K562 (cell line): ENCODE results near the gene MARCHF7. TPM values are rescaled to one million over a fixed set of nuclear protein-coding genes. Genes with fewer than 3 reads are reported as not detected.

ENCODE experiments used
- C11orf30 ChIP-seq: fragments of 450-650 bp; IDR thresholded peaks from 2 replicates; pipeline ENCODE4 v1.6.1; 2016; ENCODE audit warnings: low read depth, mild to moderate bottlenecking
- CHD2 ChIP-seq: IDR thresholded peaks from 2 replicates; pipeline ENCODE4 v1.6.1; 2011; ENCODE audit warnings: low read depth, low read length
- FOXM1 ChIP-seq, 2 experiments: fragments of 450-650 bp in 1 of 2; sonication (generic) in 1 of 2; formaldehyde crosslinking in 1 of 2; IDR thresholded peaks; 2 replicates each; pipeline versions ENCODE4 v1.6.1 to v1.9.0; 2017 to 2022; ENCODE audit warnings: low read depth in 2 of 2, mild to moderate bottlenecking in 2 of 2, missing genetic modification reagents in 1 of 2, moderate library complexity in 1 of 2
- GTF2E2 ChIP-seq: fragments of 200-800 bp; sonication (Bioruptor generic); IDR thresholded peaks from 2 replicates; pipeline ENCODE4 v1.6.1; 2016; ENCODE audit warnings: missing genetic modification characterization, missing compliant biosample characterization
- MTA2 ChIP-seq: fragments of 450-650 bp; IDR thresholded peaks from 2 replicates; pipeline ENCODE4 v1.6.1; 2016; ENCODE audit warnings: low read depth
- NCOR1 ChIP-seq: fragments of 450-650 bp; IDR thresholded peaks from 2 replicates; pipeline ENCODE4 v1.6.1; 2016; ENCODE audit warnings: mild to moderate bottlenecking, moderate library complexity
- NR2C2 ChIP-seq, 2 experiments: fragments of 200-800 bp in 1 of 2; sonication (Bioruptor generic) in 1 of 2; sonication (generic) in 1 of 2; formaldehyde crosslinking in 1 of 2; IDR thresholded peaks; 2 replicates each; pipeline versions ENCODE4 v1.6.1 to v1.8.0; 2016 to 2022; ENCODE audit warnings: mild to moderate bottlenecking in 1 of 2, missing compliant biosample characterization in 1 of 2, missing genetic modification characterization in 1 of 2, missing genetic modification reagents in 1 of 2
- PHF20 ChIP-seq: fragments of 450-650 bp; IDR thresholded peaks from 2 replicates; pipeline ENCODE4 v1.6.1; 2018; ENCODE audit not compliant: partially characterized antibody
- PURB ChIP-seq: sonication (generic); formaldehyde crosslinking; IDR thresholded peaks from 2 replicates; pipeline ENCODE4 v1.9.0; 2021; ENCODE audit warnings: low read depth, mild to moderate bottlenecking, missing genetic modification reagents
- RB1 ChIP-seq: fragments of 450-650 bp; IDR thresholded peaks from 2 replicates; pipeline ENCODE4 v1.6.1; 2017; ENCODE audit warnings: low read depth, mild to moderate bottlenecking
- SMAD1 ChIP-seq: fragments of 150-350 bp; IDR thresholded peaks from 2 replicates; pipeline ENCODE4 v1.6.1; 2014; ENCODE audit warnings: low read length, low read depth; ENCODE audit not compliant: partially characterized antibody
- TAF15 ChIP-seq: fragments of 200-400 bp; formaldehyde crosslinking; IDR thresholded peaks from 2 replicates; pipeline ENCODE4 v1.6.1; 2017; ENCODE audit warnings: mild to moderate bottlenecking, low read depth, low read length, moderate library complexity
- TAF7 ChIP-seq: fragments of 450-650 bp; IDR thresholded peaks from 2 replicates; pipeline ENCODE4 v1.6.1; 2016; ENCODE audit warnings: missing genetic modification characterization, missing compliant biosample characterization
- THRAP3 ChIP-seq: fragments of 450-650 bp; IDR thresholded peaks from 2 replicates; pipeline ENCODE4 v1.6.1; 2016; ENCODE audit warnings: mild to moderate bottlenecking, inconsistent platforms, borderline replicate concordance
- ZNF316 ChIP-seq: fragments of 450-650 bp; IDR thresholded peaks from 2 replicates; pipeline ENCODE4 v1.6.1; 2016
- polyA plus RNA-seq, 8 experiments: library from polyadenylated mRNA; depleted of rRNA in 4 of 8; stranded (reverse) in 5 of 8; unstranded in 3 of 8; fragments of >200 nt; fragmentation: Nextera tagmentation in 2 of 8; fragmentation: Illumina TruSeq in 1 of 8; extraction: Ambion mirVana in 2 of 8; extraction: Trizol in 1 of 8; gene quantifications; 2 replicates each; pipeline versions ENCODE4 v1.2.1 to v1.2.3, GENCODE V29; 2011 to 2014; ENCODE audit warnings: inconsistent platforms in 1 of 8, missing spikeins in 1 of 8
- total RNA-seq, 7 experiments: library from RNA; depleted of rRNA in 6 of 7; stranded (reverse); fragments of >200 nt in 6 of 7; fragmentation: Illumina TruSeq in 2 of 7; extraction: Trizol in 2 of 7; gene quantifications; 2 replicates each; pipeline versions ENCODE4 v1.2.1 to v1.2.3, GENCODE V29; 2011 to 2021; ENCODE audit warnings: low replicate concordance in 1 of 7
- TF ChIP-seq, protein P1 (sequence below): fragments of 450-650 bp; IDR thresholded peaks from 2 replicates; pipeline ENCODE4 v1.6.1; 2016; ENCODE audit warnings: mild to moderate bottlenecking
- TF ChIP-seq, protein P2 (sequence below), 2 experiments: IDR thresholded peaks in 1 of 2; conservative IDR thresholded peaks in 1 of 2; 2 replicates each; pipeline ENCODE4 v1.6.1; 2016; ENCODE audit warnings: low read depth in 2 of 2, mild to moderate bottlenecking in 1 of 2, missing compliant biosample characterization in 1 of 2, missing genetic modification characterization in 1 of 2, moderate library complexity in 1 of 2
- TF ChIP-seq, protein P3 (sequence below), 2 experiments: IDR thresholded peaks; 2 replicates each; pipeline ENCODE4 v1.6.1; 2012; ENCODE audit warnings: improper control_type of control experiment in 2 of 2, low read depth in 2 of 2, low read length in 2 of 2, borderline replicate concordance in 1 of 2

Gene MARCHF7
- total and polyA plus RNA-seq, 9 of the 15 experiments (the other 6 are each of a cell fraction or from before 2014, with no cell fraction given) = 58.2 to 137 (median 86.7) TPM

DNA sequence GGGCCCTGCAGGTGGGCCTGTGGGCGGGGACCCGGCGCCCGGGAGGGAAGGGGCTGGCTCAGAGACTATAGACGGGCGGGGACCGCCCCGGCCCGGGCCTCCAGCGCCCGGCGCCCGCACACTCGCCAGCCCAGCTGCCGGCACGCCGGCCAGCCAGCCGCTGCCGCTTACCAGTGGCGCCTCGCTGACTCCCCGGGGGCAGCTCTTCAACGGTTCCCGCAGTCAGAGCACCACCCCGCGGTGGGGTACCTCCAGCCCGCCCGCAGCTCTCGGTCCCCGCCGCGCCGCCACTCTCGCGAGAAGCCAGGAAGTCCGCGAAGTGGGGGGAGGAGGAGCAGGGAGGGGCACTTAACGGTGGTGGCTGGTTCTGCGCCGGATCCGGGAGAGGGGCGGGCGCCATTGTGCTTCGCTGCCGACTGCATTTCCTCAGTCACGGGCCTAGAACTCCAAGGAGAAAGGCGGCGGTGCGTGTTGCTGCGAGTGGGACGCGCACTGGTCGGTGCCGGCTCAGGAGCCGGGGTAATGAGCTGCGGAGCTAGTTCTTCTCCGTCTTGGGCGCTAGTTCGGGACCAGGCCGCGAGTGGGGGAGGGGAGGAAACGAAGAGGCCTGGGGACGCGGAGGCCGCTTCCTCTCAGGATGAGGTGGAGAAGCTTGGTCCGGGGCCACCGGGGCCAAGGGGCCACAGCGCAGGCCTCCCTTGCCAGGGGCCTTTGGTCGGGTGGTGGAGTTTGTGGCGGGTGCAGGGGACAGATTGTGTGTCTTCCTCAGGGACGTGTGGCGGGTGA lies at the start of gene MARCHF7 (continued):
- TF ChIP-seq, protein P1, sequence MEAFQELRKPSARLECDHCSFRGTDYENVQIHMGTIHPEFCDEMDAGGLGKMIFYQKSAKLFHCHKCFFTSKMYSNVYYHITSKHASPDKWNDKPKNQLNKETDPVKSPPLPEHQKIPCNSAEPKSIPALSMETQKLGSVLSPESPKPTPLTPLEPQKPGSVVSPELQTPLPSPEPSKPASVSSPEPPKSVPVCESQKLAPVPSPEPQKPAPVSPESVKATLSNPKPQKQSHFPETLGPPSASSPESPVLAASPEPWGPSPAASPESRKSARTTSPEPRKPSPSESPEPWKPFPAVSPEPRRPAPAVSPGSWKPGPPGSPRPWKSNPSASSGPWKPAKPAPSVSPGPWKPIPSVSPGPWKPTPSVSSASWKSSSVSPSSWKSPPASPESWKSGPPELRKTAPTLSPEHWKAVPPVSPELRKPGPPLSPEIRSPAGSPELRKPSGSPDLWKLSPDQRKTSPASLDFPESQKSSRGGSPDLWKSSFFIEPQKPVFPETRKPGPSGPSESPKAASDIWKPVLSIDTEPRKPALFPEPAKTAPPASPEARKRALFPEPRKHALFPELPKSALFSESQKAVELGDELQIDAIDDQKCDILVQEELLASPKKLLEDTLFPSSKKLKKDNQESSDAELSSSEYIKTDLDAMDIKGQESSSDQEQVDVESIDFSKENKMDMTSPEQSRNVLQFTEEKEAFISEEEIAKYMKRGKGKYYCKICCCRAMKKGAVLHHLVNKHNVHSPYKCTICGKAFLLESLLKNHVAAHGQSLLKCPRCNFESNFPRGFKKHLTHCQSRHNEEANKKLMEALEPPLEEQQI = peak; percentile 91
- TF ChIP-seq, protein P2, sequence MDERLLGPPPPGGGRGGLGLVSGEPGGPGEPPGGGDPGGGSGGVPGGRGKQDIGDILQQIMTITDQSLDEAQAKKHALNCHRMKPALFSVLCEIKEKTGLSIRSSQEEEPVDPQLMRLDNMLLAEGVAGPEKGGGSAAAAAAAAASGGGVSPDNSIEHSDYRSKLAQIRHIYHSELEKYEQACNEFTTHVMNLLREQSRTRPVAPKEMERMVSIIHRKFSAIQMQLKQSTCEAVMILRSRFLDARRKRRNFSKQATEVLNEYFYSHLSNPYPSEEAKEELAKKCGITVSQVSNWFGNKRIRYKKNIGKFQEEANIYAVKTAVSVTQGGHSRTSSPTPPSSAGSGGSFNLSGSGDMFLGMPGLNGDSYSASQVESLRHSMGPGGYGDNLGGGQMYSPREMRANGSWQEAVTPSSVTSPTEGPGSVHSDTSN (CRISPR knock-in tag; IDR thresholded peaks at IDR 0.05; ENCODE audit: low read depth) = no peak
- TF ChIP-seq, protein P2 (tag; conservative IDR thresholded peaks at IDR 0.05; ENCODE audit: low read depth) = no peak
- peak; percentile 46; the same call in 1 of the 2 replicates for TF ChIP-seq C11orf30
- TF ChIP-seq RB1 = peak; percentile 98
- TF ChIP-seq ZNF316 = peak; percentile 63
- TF ChIP-seq NR2C2 (CRISPR knock-in tag; IDR thresholded peaks at IDR 0.05) = peak; percentile 75; the same call in 1 of the 2 replicates
- TF ChIP-seq NR2C2 (tag; IDR thresholded peaks at IDR 0.05) = peak; percentile 64; the same call in 1 of the 2 replicates
- TF ChIP-seq THRAP3 = no peak; the same call in 1 of the 2 replicates
- TF ChIP-seq, protein P3, sequence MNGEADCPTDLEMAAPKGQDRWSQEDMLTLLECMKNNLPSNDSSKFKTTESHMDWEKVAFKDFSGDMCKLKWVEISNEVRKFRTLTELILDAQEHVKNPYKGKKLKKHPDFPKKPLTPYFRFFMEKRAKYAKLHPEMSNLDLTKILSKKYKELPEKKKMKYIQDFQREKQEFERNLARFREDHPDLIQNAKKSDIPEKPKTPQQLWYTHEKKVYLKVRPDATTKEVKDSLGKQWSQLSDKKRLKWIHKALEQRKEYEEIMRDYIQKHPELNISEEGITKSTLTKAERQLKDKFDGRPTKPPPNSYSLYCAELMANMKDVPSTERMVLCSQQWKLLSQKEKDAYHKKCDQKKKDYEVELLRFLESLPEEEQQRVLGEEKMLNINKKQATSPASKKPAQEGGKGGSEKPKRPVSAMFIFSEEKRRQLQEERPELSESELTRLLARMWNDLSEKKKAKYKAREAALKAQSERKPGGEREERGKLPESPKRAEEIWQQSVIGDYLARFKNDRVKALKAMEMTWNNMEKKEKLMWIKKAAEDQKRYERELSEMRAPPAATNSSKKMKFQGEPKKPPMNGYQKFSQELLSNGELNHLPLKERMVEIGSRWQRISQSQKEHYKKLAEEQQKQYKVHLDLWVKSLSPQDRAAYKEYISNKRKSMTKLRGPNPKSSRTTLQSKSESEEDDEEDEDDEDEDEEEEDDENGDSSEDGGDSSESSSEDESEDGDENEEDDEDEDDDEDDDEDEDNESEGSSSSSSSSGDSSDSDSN (IDR thresholded peaks at IDR 0.05; ENCODE audit: borderline replicate concordance in 1 of 2, low read depth in 2 of 2, low read length in 2 of 2) = peak; percentile 78 to 89; a peak in 1 of 4 replicates
- TF ChIP-seq CHD2 = peak; percentile 100
- TF ChIP-seq PHF20 = peak; percentile 89
- TF ChIP-seq FOXM1 (IDR thresholded peaks at IDR 0.05; ENCODE audit: low read depth) = peak; percentile 17; the same call in 1 of the 2 replicates
- peak; percentile 78; the same call in 1 of the 2 replicates for TF ChIP-seq FOXM1 (CRISPR knock-in tag; IDR thresholded peaks at IDR 0.05; ENCODE audit: low read depth)
- peak; percentile 94 for TF ChIP-seq TAF7 (tag)
- TF ChIP-seq TAF15 = no peak
- peak; percentile 29; the same call in 1 of the 2 replicates for TF ChIP-seq NCOR1
- no peak for TF ChIP-seq PURB
- peak; percentile 93 for TF ChIP-seq GTF2E2 (tag)
- TF ChIP-seq MTA2 = no peak
- peak; percentile 88 for TF ChIP-seq SMAD1
